ENCODE measurements around the gene RAVER2.

Gene RAVER2

GRCh38 chr1:64847666-64848065 is 102.8 kb downstream of the RAVER2 start:
- no peak for DNase-seq

- no peak for DNase-seq
Observed at GRCh38 chr1:64848136-64848535, 103.3 kb downstream of the RAVER2 start.

GRCh38 chr1:64848803-64849202 is 103.9 kb downstream of the RAVER2 start:
- DNase-seq = no peak

- no peak for DNase-seq
Observed at GRCh38 chr1:64849942-64850341, 105.1 kb downstream of the RAVER2 start.

DNA sequence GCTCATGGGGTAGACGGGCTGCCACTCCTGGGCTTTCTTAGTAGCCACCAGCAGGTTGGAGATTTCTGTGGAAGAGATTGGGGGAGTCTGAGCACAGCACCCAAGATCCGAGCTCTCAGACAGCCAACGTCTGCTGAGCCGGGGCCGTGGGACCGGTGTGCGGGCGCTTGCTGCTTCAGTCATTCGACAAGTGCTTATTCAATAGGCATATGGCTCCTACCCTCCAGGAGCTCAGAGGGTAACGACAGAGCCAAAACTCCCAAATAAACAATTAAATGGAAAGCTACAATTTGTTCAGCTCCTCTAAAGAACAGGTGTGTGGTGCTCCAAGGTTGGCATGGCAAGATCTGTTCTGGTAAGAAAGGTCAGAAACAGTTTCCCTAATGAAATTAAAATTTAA is 106.0 kb downstream of the RAVER2 start:
- DNase-seq = no peak

GRCh38 chr1:64851664-64852063 is 106.8 kb downstream of the RAVER2 start:
- no peak for DNase-seq

GRCh38 chr1:64854674-64855073 is 109.8 kb downstream of the RAVER2 start:
- DNase-seq = no peak

- no peak for DNase-seq
Observed at GRCh38 chr1:64855557-64855956, 110.7 kb downstream of the RAVER2 start.

GRCh38 chr1:64856553-64856952 is 111.7 kb downstream of the RAVER2 start:
- peak in 1 of 2 donors; percentile 25 for DNase-seq

- DNase-seq = no peak
Observed at GRCh38 chr1:64857347-64857746, 112.5 kb downstream of the RAVER2 start.

- peak in 1 of 2 donors; percentile 11 for DNase-seq
Observed at GRCh38 chr1:64861611-64862010, 116.7 kb downstream of the RAVER2 start.

DNA sequence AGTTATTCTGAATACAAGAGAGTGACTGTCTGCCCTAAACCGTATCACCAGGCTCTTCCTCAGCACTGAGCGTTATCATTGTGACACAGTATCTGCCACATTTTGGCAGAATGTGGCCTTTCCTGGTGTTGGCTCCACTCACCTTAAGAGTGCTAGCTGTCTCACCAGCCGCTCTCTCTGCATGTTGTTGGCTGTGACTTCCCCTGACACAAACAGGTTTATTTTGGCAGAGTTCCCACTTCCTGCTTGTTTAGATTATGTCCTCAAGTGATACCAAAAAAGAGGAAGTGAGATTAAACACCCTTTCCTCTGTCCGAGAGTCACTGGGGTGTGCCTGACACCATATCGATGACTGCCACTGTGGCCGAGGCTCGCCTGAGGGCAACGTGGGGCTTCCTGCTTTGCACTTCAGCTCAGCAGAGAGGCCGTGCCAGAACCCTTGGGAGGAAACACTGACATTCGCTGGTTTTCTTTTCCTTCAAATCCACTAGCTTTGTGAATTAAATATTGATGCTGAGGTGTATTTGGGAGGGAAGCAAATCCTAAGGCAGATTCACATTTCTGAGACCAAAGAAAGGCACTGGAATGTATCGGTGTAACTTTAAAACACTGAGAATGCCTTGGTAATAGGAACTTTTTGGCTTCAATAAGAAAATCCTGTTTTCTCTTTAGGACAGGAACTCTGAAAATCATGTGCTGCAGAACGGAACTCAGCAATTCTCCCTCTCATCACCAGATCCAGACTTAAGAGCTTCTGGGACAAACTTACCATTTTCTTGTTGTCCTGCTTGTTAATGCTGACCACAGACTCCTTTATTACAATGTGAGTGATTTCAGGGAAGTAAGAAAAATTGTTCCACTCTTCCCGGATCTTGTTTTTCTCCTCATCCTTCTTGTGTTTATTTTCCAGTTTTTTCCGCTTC is 119.4 kb downstream of the RAVER2 start:
- peak; percentile 97 for DNase-seq

- DNase-seq = no peak
Observed at GRCh38 chr1:64865105-64865757, 120.4 kb downstream of the RAVER2 start.

- DNase-seq = no peak
Observed at GRCh38 chr1:64866689-64867088, 121.8 kb downstream of the RAVER2 start.

DNA sequence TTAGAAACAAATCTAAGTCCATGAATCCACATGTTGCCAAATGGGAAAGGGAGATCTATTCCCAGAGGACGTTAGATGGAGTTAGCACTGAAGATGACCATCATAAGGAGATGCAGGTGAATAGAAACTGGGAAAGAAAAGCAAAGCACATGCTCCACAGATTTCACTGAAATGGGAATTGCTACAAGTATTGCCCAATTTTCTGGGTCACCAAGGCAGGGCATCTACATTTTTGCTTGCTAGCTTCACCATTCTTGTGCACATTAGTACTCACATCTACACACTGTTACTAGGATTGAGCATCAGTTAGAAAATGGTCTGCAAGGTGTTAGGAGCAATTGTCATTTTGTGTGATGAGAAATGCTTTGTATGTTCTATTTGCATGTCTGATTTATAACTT is 122.4 kb downstream of the RAVER2 start:
- no peak for DNase-seq

- DNase-seq = no peak
Observed at GRCh38 chr1:64871256-64871655, 126.4 kb downstream of the RAVER2 start.

DNA sequence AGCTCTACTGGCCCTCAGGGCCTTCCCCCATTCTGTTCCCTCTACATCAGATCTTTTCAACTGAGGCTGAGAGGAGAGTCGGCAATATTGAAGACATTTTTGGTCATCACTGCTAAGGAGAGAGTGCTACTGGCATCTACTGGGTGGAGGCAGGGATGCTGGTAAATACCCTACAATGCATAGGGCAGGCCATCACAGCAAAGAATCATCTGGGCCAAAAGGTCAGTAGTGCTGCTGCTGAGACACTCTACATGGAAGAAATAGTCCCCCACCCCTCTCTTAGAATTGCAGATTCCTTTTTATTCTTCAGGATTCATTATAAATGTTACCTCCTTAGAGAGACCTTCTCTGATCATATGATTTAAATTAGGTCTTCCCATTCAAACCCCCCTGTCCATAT is 127.2 kb downstream of the RAVER2 start:
- DNase-seq = no peak

DNA sequence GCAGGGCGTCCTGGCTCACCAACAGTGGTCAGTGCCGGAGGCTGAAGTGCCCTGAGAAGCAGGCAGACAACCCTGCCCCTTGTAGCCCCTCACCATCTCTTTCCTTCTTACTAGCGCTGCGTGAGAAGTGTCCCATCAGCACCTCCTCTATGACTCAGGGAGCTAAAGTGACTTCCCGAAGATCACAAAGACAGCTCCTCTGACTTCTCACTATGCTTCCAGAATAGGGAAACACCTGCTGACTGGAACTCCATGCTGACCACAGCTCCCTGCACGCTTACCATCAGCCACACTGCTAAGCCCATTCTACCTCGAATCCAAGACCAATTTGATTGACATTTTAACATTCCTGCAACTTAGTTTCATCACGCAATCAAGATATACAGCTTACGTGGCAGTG is 128.7 kb downstream of the RAVER2 start:
- DNase-seq = no peak

DNA sequence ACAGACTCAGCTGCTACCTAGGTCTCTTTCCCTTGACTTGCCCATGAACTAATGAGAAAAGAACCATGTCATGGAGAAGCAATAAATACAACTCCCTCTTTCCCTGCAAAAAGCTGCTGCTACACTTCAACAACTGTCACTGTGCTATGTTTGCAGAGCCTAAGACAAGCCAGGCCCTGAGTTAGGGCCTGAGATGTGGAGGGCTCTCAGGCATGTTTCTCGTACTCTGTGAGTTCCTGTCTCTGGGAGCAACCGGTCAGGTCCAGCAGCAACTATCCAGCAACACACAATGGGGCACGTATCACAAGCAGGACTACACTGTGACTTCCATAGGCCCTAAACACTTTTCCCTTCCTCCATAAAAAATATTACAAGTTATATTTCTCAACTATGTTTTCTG is 129.8 kb downstream of the RAVER2 start:
- DNase-seq = no peak

DNA sequence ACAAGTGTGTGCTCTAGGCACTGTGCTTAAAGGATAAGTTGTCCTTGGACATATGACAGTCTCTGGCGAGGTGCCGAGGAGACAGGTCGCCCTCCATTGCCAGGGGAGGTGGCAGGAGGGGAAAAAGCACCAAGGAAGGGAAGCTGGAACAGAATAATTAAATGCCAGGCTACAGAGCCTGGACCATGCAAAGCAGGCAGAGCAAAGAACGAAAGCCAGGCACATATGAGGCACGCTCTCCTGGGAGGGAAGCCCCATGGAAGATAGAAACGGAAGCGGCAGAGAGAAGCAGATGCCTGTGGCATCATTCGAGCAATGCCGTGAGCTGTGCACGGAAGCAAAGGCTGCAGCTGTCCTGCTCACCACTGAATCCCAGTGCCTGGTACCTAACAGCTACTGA is 130.2 kb downstream of the RAVER2 start:
- DNase-seq = no peak

DNA sequence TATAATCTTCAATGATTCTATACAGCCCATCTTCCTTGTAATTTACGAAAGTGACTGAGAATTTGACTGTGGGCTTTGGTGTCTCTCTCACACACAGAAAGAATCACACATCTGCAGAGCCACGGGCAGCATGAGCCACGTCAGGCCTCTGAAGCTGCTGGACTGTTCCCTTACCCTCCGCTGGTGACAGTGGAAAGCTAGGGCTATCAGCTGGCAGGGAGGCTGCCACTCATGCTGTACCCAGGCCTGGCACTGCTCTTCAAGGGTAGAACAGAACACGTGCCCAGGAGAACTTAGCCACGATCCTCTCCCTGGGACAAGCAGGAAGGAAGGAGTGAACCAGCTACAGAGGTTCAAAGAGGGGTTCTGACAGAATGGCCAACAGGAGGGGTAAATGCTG is 130.7 kb downstream of the RAVER2 start:
- no peak for DNase-seq

- DNase-seq = no peak
Observed at GRCh38 chr1:64877151-64877550, 132.3 kb downstream of the RAVER2 start.

- DNase-seq = no peak
Observed at GRCh38 chr1:64877598-64877997, 132.7 kb downstream of the RAVER2 start.

GRCh38 chr1:64878090-64878489 is 133.2 kb downstream of the RAVER2 start:
- DNase-seq = no peak

All from inflammatory macrophage (primary cell).